ENCODE results near the gene ZNF776. TPM values are rescaled to one million over a fixed set of nuclear protein-coding genes. Genes with fewer than 3 reads are reported as not detected.
"Not testable (repeated sequence)": the region's sequence is repeated elsewhere in the genome, so short reads cannot be mapped to it uniquely, and the experiment has no call there.

Gene ZNF776
- polyA plus RNA-seq, 1 donor, result 15.4 TPM

DNA sequence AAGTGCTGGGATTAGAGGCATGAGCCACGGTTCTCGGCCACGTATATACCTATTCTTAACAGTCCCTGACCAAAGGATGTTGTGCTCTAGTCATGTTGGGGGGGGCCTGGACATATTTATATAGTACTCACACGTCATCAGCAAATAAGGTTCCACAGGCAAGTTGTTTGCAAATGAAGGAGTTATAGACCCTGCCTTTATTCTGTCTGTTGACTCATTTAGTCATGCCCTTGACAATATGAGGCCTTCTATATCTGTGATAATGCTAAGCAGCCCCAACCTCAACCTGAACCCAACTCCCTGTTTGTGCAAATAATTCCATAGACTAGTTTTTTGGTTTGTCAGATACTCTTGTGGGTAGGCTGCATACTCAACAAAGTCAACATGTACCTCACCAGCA, 31.7 kb downstream of the ZNF776 start:
- no peak for DNase-seq (ENCODE audit: low read depth)

DNA sequence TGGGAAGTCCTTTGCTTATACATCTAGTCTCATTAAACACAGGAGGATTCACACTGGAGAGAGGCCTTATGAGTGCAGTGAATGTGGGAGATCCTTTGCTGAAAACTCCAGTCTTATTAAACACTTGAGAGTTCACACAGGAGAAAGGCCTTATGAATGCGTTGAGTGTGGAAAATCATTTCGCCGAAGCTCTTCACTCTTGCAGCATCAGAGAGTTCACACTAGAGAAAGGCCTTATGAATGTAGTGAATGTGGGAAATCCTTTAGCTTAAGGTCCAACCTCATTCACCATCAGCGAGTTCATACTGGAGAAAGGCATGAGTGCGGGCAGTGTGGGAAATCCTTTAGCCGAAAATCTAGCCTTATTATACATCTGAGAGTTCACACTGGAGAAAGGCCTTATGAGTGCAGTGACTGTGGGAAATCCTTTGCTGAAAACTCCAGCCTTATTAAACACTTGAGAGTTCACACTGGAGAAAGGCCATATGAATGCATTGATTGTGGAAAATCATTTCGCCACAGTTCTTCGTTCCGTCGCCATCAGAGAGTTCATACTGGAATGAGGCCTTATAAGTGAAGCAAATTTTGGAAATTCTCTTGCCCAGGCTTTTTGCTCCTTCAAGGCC, 32.7 kb downstream of the ZNF776 start:
- no peak for DNase-seq (ENCODE audit: low read depth)

DNA sequence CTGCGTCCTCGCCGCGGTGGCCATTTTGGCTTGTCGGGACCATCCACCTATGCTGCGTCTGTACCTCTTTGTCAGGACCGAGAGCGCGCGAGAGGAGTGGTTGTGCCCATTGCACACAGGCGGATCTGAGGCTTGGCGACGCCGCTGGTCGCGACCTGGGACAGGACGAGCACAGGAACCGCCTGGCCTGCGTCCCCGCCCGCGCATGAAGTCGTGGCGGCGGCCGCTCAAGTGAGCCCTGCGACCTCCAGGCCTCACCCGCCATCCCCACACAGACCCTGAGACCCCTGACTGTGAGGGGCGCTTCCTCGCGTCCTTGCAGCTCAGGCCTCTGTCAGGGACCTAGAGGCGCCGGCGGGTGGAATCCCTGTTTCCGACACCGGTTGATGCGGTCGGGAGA, 39.7 kb downstream of the ZNF776 start:
- DNase-seq (ENCODE audit: low read depth), result no peak

DNA sequence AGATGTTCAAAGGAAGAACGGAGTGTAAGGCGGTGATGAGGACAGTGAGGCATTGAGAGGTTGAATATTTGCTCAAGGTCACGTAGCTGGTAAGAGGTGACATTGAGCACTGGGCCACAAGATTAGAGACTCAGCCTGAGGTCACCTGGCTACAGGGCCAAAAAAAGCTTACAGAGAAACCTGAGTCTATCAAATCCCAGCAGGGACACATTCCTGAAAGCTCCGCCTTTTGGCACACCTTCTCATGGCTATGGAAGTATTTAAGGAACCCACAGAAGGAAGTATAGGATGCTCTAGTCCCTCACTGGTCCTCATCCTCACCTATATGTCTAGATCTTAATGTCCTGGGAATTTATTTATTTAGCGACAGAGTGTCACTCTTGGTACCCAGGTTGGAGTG, 40.3 kb downstream of the ZNF776 start:
- DNase-seq (ENCODE audit: low read depth), result no peak

DNA sequence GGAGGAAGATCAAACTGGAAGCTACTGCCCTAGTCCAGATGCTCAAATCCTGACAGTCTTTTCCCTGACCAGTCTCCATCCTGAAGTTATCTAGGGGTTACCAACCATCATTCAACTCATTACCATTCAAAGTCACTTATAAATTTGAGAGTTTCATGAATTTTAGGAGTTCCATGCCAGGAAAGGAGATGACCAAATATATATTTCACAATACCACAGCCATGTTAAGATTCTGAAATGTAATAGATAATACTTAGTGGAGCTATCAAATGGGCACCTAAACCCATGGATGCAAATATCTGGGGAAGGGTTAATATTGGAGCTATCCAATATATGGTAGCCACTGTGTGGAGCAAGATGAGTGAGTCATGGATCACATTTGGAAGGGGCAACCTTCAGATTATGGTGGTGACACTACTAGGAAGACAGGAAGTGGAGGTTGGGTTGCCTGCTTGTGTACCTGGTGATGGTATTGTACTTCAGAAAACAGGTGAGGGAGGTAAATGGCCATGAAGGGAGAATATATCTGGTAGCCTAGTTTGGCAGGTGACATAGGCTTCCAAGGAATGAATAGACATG, 41.6 kb downstream of the ZNF776 start:
- DNase-seq (ENCODE audit: low read depth), result no peak

DNA sequence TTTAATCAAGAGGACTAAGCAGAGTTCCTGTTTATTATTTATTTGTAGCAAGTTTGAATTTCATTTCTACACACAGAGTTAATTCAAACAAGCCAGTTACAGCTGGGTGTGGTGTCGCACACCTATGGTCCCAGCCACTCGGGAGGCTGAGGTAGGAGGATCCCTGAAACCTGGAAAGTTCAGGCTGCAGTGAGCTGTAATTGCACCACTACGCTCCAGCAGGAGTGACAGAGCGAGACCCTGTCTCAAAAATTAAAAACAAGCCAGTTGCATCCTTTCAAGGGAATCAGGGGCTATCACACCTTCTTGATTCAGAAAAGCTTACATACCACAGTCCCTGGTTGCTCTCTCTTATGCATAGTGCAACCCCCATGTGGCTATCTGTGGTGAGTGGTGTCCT, 42.7 kb downstream of the ZNF776 start:
- DNase-seq (ENCODE audit: low read depth), result no peak

DNA sequence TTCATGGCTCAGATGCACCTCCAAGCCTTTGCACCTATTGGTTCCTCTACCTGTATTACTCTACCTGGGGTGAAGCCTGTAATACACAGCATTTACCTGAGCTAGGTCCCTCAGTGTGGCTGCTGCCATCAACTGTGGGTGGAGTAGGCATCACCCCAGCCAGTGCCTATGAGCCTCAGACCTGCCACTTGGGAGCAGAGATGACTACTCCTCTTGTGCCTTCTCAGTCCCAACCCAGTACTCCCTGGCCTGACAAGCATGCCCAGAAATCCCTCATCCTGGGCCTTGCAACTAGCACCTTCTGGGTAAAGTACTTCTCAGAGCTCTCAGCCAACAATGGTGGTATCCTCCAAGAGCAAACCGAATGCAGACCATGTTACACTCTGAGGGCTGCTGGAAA, 50.0 kb downstream of the ZNF776 start:
- not testable (repeated sequence) for DNase-seq (ENCODE audit: low read depth)

DNA sequence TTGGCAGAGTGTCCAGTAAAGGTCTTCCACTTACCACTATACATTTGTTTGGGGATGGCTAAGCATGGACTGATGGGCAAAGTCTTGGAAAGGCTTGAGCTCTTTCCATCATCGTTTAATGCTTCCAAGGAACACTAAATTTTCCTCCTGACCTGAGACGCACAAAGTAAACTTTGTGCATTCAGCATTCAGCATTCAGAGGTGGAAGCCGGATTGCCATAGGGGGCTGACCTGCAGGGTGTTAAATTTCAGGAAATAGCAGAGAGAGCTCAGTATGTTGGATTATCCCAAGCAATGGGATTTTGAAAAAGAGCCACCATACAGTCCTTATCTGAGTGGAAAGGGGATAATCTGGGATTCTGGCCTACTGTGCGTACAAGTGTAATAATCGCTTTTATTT, 54.1 kb downstream of the ZNF776 start:
- DNase-seq (ENCODE audit: low read depth), result no peak

DNA sequence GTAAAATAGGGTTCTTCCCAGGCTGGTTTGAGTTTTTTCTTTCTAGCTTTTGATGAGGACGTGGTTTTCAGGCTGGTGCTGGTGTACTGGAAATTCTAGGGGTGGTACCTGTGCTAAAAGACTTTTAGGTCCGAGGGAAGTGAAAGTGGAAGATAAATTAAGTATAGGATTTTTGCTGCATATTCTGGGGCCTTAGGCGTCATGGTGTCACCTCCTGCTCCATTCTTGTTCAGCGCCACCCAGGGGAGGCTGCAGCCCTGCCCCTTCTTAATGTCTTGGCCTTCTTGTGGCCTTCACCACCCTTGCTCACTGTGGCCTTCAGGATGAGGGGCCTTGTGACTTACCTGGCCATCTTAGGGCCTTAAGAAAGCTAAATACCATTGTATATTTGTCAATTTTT, 55.7 kb downstream of the ZNF776 start:
- no peak for DNase-seq (ENCODE audit: low read depth)

DNA sequence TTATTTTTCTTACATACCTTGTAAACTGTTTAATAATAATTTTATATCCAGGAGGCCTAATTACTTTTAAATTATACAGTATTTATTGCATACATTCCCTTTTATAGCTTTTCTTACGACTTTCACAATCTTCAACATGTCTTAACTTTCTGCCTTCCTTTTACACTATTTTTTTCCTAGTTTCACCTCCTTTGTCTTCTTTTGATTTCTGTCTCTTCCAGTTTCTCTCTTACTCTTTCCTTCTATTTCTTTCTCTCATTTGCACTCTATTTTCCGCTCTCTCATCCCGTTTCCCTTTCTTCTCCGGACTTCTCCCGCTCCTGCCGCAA, 56.6 kb downstream of the ZNF776 start:
- no peak for DNase-seq (ENCODE audit: low read depth)

DNA sequence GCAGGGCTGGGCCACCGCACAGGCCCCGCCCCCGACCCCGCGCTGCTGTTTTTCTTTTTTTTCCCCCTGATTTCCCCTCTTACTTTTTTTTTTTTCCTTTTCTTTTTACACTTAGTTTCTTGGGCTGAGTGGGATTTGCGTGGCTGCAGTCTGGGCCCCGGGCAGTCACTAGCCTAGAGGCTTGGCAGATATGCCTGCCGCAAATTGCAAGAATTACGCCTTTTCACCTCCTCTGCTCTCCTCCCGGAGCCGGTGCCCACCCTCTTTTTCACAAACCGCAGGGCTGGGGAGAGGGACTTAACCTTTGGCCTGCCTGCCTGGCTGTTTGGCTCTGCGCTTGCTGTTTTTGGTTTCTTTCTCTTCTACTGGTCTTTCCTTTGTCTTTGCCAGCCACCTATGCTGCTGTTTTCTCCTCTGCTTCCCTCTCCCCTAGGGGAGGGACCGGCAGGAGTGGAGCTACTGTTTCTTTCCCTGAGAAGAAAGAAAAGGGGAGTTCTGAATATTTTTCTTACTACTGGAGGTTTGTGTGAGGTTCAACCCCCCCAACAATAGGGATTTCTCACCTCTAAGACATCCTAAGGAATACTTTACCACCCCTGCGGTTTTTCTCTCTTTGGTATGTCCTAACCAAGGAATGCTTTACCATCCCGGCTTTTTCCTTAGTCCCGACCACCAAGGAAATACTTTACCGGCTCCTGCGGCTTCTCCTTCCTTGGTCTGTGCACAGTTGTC, 57.1 kb downstream of the ZNF776 start:
- DNase-seq (ENCODE audit: low read depth), result no peak

DNA sequence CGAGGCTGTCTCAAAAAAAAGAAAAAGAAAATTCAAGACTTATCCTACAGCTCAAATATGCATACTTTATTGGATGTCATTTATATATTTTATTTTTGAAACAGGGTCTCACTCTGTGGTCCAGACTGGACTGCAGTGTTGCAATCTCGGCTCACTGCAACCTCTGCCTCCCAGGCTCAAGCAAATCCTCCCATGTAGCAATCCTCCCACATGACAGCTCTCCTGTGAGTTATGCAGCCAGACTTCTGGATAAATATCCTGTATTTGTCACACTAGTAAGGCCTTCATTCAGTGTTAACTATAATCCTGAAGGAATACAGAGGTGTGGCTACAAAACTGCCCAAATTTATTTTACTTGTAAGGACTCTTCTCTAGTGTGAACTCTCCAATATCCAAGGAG, 60.9 kb downstream of the ZNF776 start:
- DNase-seq (ENCODE audit: low read depth), result no peak

Other genes with a start within 250 kb of the ZNF776 start
- 7.8 TPM for gene ZNF773, start 246.9 kb upstream of the ZNF776 start, polyA plus RNA-seq (ENCODE audit: insufficient read length)
- 7.5 TPM for gene ZNF549, start 219.5 kb upstream of the ZNF776 start, polyA plus RNA-seq (ENCODE audit: insufficient read length)
- 10.6 TPM for gene ZNF550, start 187.0 kb upstream of the ZNF776 start, polyA plus RNA-seq (ENCODE audit: insufficient read length)
- gene ZNF416, start 167.9 kb upstream of the ZNF776 start, polyA plus RNA-seq (ENCODE audit: insufficient read length), result 4.9 TPM
- gene ZIK1, start 162.7 kb upstream of the ZNF776 start, polyA plus RNA-seq (ENCODE audit: insufficient read length), result 4.8 TPM
- 3.6 TPM for gene ZNF530, start 146.9 kb upstream of the ZNF776 start, polyA plus RNA-seq (ENCODE audit: insufficient read length)
- gene ZNF134, start 132.6 kb upstream of the ZNF776 start, polyA plus RNA-seq (ENCODE audit: insufficient read length), result 13.2 TPM
- 17.3 TPM for gene ZNF211, start 113.6 kb upstream of the ZNF776 start, polyA plus RNA-seq (ENCODE audit: insufficient read length)
- gene ZSCAN4, start 77.9 kb upstream of the ZNF776 start, polyA plus RNA-seq (ENCODE audit: insufficient read length), result not detected
- gene ZNF551, start 64.8 kb upstream of the ZNF776 start, polyA plus RNA-seq (ENCODE audit: insufficient read length), result 5.6 TPM
- gene ZNF154, start 37.6 kb upstream of the ZNF776 start, polyA plus RNA-seq (ENCODE audit: insufficient read length), result 13.1 TPM
- gene ZNF671, start 19.2 kb upstream of the ZNF776 start, polyA plus RNA-seq (ENCODE audit: insufficient read length), result 8.2 TPM
- 13.6 TPM for gene ZNF586, start 22.9 kb downstream of the ZNF776 start, polyA plus RNA-seq (ENCODE audit: insufficient read length)
- gene ZNF552, start 68.1 kb downstream of the ZNF776 start, polyA plus RNA-seq (ENCODE audit: insufficient read length), result 5.4 TPM
- gene ZNF587B, start 83.5 kb downstream of the ZNF776 start, polyA plus RNA-seq (ENCODE audit: insufficient read length), result 5.1 TPM
- gene ZNF587, start 103.0 kb downstream of the ZNF776 start, polyA plus RNA-seq (ENCODE audit: insufficient read length), result 16.9 TPM
- 22.7 TPM for gene ZNF814, start 142.2 kb downstream of the ZNF776 start, polyA plus RNA-seq (ENCODE audit: insufficient read length)
- 14.2 TPM for gene ZNF417, start 169.8 kb downstream of the ZNF776 start, polyA plus RNA-seq (ENCODE audit: insufficient read length)
- 10.5 TPM for gene ZNF418, start 188.6 kb downstream of the ZNF776 start, polyA plus RNA-seq (ENCODE audit: insufficient read length)
- 6.0 TPM for gene ZNF256, start 200.9 kb downstream of the ZNF776 start, polyA plus RNA-seq (ENCODE audit: insufficient read length)
- gene C19orf18, start 227.7 kb downstream of the ZNF776 start, polyA plus RNA-seq (ENCODE audit: insufficient read length), result 1.5 TPM